DMS153 treated with DMSO at 0.1 percent for 48 hours (cell line): ENCODE data around the gene ETFA.
"Not testable (repeated sequence)": the region's sequence is repeated elsewhere in the genome, so short reads cannot be mapped to it uniquely, and the experiment has no call there.

Source experiments
- DNase-seq: peaks from one replicate; lab custom pipeline; 2025; ENCODE audit not compliant: unreplicated experiment; lab: John Stamatoyannopoulos, UW

The ETFA gene

DNA sequence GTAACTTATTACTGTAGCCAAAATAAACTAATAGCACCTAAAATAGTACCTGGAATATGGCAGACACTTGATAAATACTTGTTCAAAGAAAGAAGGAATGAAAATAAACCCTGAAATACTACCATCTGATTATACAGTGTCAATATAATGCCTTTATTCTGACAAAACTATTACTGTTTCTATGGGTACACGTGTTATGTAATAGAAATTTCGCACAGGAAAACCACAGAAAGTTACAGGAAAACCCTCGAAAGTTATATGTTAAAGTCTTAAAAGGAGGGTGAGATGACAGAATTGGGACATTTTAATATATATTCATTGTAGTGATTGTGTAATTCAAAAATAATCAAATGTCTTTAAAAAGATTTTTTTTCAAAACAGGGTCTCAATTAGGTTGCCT is 28.8 kb downstream of the ETFA start:
- no peak for DNase-seq

DNA sequence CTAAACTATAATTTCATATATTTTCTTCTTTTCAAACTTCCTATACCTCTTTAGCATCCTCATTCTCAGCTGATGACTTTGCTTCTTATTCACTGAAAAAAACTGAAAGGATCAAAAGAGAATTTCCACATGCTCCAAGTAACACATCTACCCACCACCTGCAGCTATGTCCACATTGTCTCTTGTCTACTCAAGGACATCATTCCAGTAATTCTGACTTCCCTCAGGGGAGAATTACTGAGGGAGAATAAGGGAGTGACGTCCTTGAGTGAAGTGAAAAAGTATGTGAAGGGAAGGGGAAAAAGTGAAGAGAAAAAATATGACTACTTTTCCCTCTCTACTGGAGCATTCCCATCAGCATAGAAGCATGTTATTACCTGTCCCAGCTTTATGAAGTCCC is 32.6 kb downstream of the ETFA start:
- no peak for DNase-seq

DNA sequence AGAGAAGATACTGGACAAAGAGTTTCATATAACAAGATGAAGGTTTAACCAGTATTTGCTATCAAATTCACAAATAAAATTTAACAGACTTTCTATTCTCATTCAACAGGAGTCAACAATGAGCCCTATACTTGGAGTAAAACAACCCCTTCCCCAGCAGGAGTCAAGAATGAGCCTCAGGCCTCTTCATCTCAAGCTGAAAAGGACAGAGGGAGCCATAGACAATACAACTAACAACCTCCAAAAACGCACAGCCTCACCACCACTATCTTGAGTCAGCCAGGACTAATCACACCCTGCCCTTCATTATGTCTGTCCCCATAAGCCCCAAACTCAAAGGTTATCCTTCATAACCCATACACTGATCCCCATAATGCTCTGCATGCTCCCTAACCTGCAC is 36.4 kb downstream of the ETFA start:
- DNase-seq: no peak

DNA sequence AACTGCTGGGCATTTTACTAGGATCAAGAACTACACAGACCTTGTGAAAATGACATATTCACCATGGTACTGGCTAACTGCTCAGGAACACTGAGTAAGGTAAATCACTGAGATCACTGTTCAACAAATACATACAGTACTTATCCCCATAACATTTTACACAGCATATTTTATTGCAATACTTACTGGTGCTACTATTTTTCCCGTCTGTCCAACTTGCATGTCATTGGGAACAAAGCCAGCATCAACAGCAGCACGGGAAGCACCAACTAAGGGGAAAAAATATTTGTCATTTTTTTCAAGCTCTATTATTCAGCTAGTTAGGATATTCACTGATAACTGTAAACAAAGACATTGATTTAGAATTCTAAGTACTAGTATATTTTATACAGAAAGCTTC is 37.0 kb downstream of the ETFA start:
- DNase-seq: no peak

DNA sequence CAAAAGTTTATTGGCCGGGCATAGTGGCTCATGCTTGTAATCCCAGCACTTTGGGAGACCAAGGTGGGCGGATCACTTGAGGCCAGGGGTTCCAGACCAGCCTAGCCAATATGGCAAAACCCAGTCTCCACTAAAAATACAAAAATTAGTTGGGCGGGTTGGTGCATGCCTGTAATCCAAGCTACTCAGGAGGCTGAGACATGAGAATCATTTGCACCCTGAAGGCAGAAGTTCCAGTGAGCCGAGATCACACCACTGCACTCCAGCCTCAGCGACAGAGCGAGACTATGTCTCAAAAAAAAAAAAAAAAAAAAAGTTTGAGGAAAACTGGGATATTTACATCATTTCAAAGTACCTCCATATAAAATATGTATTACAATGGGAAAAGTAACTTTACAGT is 40.4 kb downstream of the ETFA start:
- DNase-seq: no peak

DNA sequence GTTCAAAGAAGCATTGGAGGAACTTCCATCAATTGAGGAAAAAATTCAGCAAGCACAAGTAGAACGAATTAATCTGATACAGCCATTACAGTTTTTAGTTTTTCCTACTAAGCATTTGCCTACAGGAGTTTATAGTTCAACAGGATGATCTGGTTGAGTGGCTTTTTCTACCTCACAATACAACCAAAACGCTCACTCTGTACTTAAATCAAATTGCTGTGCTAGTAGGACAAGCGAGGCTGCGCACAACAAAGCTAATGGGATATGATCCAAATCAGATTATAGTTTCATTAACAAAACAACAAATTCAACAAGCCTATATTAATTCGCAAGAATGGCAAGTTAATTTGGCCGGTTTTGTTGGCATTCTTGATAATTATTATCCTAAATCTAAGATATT is 44.2 kb downstream of the ETFA start:
- DNase-seq: no peak

DNA sequence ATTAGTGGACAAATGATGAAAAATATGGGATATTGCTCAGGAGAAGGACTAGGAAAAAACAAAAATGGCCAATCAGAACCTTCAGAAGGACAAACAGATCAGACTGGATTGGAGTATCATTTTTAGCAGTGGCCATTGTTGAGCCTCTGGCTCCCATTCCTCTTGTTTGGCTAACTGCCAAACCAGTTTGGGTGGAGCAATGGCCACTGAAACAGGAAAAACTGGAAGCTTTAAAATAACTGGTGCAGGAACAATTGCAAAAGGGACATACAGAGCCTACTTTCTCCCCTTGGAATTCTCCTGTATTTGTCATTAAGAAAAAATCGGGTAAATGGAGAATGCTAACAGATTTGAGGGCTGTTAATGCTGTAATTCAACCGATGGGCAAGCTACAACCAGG is 45.5 kb downstream of the ETFA start:
- not testable (repeated sequence) for DNase-seq

DNA sequence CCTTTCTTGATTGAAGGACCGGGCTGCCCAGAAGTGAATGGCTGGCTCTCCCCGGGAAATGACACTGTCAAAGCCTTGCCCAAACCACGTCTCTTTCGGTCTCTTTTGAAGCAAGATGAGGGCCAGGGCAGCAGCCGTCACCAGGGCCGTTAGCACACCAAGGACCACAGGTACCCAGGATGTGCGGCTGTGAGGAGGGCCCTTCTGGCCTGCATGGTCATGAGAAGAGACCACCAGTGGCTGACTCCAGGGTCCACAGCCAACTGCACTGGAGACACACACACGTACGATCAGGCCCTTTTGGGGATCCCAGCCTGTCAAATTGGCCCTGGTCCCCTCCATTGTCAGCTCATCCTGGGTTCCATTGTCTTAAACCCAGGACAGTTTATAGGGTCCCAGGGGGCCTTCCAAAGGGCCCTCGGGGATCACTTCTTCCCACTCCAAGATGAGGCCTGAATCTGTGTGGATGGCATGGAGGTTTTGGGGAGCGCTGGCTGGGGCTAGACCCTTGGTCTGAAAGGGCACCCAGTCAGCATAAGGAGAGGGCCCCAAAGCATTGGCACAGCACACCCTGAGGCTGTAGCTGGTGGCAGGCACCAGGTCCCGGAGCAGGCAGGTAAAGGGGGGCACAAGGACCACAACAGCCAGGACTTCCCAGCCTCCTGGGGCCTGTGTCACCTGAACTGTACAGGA is 50.9 kb downstream of the ETFA start:
- no peak for DNase-seq

DNA sequence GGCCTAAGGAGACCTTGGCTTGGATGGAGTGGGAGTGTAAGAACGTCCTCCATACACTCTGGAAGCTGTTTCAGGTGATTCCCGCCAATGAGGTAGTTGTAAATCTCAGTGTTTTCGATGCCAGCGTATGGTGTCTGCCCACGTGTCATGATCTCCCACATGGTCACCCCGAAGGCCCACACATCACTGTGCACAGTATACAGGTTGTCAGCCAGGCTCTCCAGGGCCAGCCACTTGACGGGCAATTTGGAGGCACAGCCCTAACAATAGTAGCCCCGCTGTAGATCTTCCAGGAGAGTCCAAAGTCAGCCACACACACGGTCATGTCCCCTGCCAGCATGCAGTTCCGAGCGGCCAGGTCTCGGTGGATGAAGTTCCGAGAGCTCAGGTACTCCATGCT is 51.9 kb downstream of the ETFA start:
- DNase-seq: no peak

DNA sequence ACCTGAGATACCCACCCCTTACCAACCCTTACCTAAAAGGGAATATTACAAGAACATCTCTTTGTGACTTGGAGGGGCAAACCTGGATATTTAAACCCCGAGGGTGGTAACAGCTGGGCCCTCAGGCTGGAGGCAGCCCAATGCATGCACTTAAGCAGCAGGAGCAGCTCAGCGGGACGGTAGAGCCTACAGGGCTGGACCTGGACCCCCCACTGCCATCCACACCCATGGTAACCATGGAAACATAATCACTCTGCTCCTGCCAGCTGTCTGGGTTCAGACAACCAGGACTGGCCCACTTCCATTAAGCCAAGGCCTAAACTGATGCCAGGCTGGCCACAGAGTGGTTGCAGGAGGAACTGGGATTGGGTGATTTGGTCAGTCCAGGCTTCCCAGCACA is 52.8 kb downstream of the ETFA start:
- DNase-seq: no peak

DNA sequence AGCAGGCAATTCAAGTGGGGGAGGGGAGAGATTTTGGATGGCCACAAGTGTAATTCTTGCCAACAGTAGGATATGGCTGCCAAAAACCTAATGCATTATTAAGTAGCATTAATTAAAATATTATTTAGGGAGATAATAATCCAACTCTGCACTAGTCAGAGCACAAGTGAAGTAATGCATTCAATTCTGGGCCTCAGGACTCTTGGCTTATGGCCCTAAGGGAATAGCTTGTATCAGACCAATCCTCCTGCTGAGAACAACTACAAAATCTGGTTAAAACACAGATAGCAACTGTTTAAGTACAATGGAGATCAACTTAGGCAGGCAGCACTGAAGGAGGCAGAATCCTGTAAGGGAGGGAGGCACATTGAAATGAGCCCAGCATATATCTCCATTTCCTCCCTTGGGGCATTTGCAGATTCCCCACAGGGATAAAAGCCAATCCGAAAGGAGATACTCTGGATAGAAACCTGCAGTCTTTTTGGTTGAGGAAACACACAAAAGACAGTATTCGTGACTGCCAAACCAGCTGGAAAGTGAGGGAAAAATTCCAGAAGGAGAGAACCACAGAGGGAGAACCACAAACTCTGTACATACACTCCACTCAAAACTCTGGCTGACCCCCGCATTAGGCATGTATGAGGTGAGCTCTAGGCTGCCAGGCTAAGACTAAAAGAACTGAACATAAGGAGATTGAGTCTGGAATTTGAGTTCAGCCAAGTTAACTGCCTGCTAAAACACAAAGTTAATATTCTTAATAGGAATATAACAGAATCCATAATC is 57.4 kb downstream of the ETFA start:
- DNase-seq: no peak

DNA sequence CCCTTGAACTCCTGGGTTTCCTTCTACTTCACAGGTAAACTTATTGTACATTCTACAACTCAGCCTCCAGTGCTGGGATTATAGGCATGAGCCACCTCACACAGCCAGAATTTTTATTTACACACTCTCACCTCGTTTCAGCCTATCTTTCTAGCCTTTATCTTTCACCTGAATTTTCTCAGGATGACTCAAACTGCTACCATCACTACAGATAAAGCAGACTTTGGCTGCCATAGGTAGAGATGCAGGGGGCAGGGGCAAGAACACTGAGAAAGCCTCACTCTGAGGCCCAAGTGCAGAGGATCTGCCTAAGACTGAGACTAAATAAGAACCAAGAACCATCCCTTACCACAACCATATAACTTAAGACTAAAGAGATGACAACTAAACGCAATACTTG is 59.0 kb downstream of the ETFA start:
- no peak for DNase-seq

DNA sequence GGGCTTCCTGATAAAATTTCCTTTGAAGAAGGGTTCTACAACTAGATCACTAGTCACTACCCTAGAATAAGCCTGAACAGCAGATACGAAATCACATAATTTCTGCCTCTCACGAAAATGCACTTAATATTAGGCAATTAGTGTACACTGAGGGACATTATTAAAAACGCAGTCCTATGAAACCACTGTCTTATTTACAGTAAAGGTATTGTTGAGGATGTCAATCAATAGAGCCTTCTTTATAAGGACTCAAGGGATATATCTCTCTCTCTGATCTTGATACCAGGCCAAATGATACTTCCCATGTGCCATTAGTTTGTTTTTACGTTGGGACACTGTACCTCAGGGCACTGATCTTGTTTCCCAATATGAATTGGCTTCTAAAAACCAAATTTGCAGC is 59.6 kb downstream of the ETFA start:
- no peak for DNase-seq

DNA sequence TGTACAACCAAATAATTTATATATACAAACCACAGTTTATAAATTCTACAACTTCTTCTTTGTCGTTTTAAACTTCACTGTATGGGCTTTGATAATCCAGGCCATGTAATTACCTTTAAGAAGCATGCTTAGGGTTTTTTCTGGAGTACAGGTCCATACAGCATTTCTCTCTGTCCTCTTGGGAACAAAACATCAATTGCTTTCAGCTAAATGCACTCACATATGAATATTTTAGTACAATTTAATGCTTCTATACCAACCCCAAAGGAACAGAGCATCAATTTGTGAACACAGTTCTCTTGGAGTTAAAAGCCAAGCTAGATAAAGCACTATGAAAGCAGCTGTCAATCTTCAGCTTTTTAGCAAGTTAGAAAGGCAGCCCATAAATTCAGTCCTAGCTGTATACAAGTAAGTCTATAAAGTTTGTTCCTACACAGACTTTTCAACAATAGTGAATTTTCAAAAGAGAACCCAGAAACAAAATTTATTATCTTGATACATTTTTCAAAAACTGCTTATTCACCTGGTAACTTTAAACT is 66.1 kb downstream of the ETFA start:
- no peak for DNase-seq

DNA sequence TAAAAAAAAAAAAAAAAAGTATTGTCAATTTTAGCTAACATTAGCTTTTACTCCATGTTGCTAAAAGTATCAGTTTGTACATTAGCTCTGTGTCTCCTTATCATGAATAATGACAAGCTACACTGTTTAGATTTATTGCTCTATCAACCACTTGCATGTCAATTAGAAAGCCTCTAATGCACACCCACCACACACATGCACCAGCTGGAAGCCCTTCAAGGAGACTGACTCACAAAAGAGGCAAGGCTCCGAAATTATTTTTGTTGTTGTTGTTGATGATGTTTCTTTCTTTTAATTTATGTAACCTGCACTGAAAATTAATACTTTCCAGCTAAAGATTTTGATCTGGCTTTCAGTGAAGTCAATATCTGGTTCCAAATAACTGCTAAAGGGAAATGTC is 71.5 kb downstream of the ETFA start:
- no peak for DNase-seq

DNA sequence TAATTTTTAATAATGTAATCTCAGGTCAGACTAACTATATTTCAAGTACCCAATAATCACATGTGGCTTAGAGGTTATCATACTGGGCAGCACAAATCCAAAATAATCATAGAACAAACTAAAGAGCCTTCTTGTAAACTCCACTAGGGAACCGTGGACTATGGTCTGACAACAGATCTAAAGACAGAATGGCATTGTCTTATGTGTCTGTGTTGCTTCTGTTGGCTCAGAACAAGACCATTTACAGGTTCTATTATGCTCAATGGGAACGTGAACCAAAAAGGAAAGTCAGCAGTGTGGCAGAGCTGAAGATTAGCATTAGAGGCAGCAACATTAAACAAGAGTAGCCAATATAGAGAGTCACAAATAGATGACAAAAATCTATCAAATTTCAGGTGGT is 74.9 kb downstream of the ETFA start:
- DNase-seq: no peak

DNA sequence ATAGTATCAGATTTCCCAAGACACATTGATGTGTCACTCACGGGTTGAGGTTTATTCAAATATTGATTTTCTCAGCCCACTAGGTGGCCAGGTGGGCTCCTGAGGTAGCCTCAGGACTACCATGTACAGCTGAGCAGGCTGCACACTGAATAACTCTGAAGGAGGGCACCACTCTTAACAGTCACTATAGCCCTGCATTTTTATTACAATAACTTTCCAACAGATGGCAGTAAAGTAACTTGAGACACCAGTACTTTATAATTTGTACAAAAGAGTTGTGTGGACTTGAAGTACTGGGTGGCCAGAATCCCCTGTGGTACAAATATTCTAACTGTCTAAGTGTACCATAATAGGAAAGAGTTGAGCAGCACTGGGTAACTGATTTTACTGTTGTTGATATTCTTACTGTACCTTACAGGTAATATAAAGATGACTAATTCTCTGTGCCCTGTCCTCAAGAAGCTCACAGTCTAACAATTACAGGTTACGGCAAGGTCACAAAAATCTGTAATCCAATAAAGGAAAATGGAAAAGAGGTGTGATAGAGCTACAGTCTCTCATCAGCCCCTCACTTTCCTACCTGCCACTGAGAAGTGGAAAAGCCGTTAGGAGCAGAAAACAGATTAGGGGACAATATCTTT is 76.0 kb downstream of the ETFA start:
- no peak for DNase-seq

DNA sequence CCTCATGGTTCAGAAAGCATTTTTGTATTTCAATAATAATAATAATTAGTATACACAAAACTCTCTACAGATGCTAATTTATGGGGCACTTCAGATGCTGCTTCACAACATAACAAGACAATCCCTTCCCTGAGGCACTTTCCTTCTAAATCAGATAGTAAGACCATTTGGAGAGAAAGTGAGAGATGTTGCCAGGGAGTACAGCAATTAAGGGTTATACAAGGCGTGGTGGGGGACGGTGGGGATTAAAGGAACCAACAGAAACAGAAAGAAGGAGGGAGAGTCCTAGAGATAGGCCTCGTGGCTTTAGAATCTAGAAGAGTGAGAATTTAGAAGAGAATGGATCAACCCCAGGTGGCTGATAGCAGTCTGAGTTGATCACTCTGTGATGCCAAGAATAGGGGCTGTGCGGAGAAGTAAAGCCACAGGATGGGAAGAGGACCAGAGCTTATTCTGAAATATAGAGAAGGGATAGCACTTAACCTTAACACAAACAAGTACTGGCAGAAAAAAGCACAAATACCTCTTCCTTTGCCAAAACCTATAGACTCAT is 76.9 kb downstream of the ETFA start:
- no peak for DNase-seq

DNA sequence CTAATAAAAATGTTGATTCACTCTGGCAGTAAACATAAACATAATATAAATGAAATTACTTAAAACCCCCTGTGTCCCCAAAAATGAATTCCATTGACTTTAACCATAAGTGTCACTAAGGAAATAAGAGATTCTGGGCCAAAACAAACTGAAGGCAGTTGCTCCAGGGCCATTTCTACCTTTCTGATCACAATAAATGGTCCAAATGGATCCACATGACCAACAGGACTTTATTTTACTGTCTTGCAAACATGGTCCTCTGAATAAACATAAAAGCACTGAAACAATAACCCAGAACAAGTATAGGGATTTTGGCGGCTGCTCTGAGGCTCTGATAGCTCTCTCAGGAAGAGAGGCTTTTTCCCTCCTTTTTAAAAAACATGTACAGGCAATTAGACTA is 77.3 kb downstream of the ETFA start:
- DNase-seq: no peak

DNA sequence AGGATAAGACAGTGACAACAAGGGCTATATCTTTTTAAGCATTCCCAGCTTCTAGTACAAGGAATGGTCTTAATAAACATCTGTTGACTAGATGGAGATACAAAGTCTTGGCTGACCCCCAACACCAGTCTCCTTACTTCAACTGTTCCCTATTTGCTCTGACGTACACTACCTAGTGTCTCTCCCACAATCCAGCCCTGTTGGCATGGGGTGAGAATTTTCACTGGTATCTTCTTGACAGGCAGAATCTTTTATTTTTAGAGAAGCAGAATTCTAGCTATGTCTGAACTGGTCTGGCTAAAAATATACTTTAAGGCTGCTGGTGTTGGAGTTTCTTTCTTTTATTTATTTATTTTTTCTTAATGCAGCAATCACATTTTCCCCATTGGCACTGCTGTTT is 82.0 kb downstream of the ETFA start:
- DNase-seq: no peak

DNA sequence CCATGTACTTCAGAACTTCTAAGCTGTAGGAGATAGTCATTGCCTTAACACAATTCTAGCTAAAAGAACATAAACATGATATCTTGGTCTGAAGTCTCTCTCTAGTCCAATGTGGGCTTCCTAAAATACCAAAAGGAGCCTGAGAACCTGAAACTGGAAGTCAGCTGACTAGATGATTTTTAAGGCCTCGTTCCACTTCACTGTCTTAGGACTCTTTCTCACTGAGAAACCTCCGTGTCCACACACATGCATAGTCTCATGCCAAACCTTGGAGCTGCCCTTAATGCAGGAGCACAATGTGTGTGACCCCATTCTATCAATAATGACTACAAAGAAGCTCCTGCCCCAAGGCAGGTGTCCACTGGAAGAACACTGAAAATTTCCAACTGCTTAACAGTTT is 87.7 kb downstream of the ETFA start:
- DNase-seq: no peak

DNA sequence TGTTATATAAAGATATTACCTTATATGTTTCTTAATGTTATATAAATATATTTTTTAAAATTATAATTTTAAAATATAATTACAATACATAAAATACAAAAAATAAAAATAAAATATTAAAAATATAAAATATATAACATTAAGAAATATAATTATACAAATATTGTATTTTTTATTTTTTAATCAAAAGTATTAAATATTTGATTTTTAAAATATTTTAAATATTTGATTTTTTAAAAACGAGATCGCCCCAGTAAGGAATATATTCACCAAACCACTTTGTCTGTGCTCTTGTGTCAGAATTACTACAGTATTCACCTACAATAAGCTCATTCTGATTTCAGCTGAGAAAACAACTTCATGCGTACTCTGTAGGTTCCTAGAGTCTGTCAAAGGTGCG is 89.1 kb downstream of the ETFA start:
- no peak for DNase-seq
